ENCODE results near the gene EFR3B. TPM values are rescaled to one million over a fixed set of nuclear protein-coding genes. Genes with fewer than 3 reads are reported as not detected.
"Not testable (repeated sequence)": the region's sequence is repeated elsewhere in the genome, so short reads cannot be mapped to it uniquely, and the experiment has no call there.

The EFR3B gene
- polyA plus RNA-seq, 2 donors, result 0.11 to 0.12 TPM

DNA sequence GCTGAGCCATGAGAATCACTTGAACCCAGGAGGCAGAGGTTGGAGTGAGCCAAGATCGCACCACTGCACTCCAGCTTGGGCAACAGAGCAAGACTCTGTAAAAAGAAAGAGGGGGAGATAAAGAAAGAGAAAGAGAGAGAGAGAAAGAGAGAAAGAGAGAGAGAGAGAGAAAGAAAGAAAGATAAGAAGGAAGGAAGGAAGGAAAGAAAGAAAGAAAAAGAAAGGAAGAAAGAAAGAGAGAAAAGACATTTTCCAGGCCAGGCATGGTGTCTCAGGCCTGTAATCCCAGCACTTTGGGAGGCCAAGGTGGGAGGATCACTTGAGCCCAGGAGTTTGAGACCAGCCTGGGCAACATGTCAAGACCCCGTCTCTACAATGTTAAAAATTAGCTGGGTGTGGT lies 30.5 kb upstream of the EFR3B start:
- 90 to 94% methylated on average over 2 of the region's 2 CpGs for WGBS, 2 donors
- not testable (repeated sequence) for H3K36me3 ChIP-seq (ENCODE audit: control insufficient read depth in 2 of 2, insufficient read depth in 2 of 2, low read length in 1 of 2)

DNA sequence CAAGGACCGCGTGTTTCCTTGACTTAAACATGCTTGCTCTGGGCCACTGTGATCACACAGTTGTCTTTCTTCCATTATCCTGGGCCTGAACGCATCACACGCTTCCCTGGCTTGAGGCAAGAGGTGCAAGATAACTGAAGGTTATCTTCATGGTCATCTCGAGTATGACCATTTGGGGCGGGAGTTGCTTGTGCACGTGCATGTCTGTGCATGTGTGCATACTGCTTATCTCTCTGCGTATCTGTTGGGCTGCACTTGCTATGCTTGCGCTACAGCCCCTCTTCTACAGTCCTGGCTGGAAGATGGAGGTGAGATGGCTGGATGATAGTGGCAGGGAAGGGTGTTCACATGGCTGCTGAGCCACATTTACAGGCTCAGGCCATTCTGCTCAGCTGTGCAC lies 27.2 kb upstream of the EFR3B start:
- no peaks in the 10 kb centered on the region for H3K9me3 ChIP-seq (ENCODE audit: control insufficient read depth in 2 of 2, insufficient read depth in 1 of 2, low read depth in 1 of 2, low read length in 1 of 2)
- no peak overlapping the region for H3K4me3 ChIP-seq (ENCODE audit: low read depth in 1 of 2, low read length in 2 of 2)
- no peaks in the 10 kb centered on the region for H3K36me3 ChIP-seq (ENCODE audit: control insufficient read depth in 2 of 2, insufficient read depth in 2 of 2, low read length in 1 of 2)
- H3K4me1 ChIP-seq (ENCODE audit: control insufficient read depth in 2 of 2, insufficient read depth in 2 of 2, low read length in 1 of 2), result no peaks in the 10 kb centered on the region
- WGBS, 2 donors, result 93 to 95% methylated on average over 9 of the region's 9 CpGs
- H3K27ac ChIP-seq (ENCODE audit: low read depth in 2 of 2, low read length in 1 of 2), result no peak overlapping the region
- H3K27me3 ChIP-seq (ENCODE audit: control insufficient read depth in 1 of 2, insufficient read depth in 2 of 2, low read length in 2 of 2), result no peaks in the 10 kb centered on the region

More for the DNA sequence above, 30.5 kb upstream of the EFR3B start:
- H3K27ac ChIP-seq (ENCODE audit: low read depth in 2 of 2, low read length in 1 of 2); H3K4me3 ChIP-seq (ENCODE audit: low read depth in 1 of 2, low read length in 2 of 2); H3K4me1 ChIP-seq (ENCODE audit: control insufficient read depth in 2 of 2, insufficient read depth in 2 of 2, low read length in 1 of 2); H3K27me3 ChIP-seq (ENCODE audit: control insufficient read depth in 1 of 2, insufficient read depth in 2 of 2, low read length in 2 of 2); H3K9me3 ChIP-seq (ENCODE audit: control insufficient read depth in 2 of 2, insufficient read depth in 1 of 2, low read depth in 1 of 2, low read length in 1 of 2): not testable (repeated sequence)

- no peaks in the 10 kb centered on the region for H3K27me3 ChIP-seq (ENCODE audit: control insufficient read depth in 1 of 2, insufficient read depth in 2 of 2, low read length in 2 of 2)
- no peaks in the 10 kb centered on the region for H3K9me3 ChIP-seq (ENCODE audit: control insufficient read depth in 2 of 2, insufficient read depth in 1 of 2, low read depth in 1 of 2, low read length in 1 of 2)
- H3K4me1 ChIP-seq (ENCODE audit: control insufficient read depth in 2 of 2, insufficient read depth in 2 of 2, low read length in 1 of 2), result no peaks in the 10 kb centered on the region
- WGBS, 2 donors, result 88 to 91% methylated on average over 7 of the region's 7 CpGs
- H3K4me3 ChIP-seq (ENCODE audit: low read depth in 1 of 2, low read length in 2 of 2), result no peak overlapping the region
- H3K36me3 ChIP-seq (ENCODE audit: control insufficient read depth in 2 of 2, insufficient read depth in 2 of 2, low read length in 1 of 2), result no peaks in the 10 kb centered on the region
- no peak overlapping the region for H3K27ac ChIP-seq (ENCODE audit: low read depth in 2 of 2, low read length in 1 of 2)
These were observed 23.2 kb upstream of the EFR3B start for GRCh38 chr2:25018681-25019080.

DNA sequence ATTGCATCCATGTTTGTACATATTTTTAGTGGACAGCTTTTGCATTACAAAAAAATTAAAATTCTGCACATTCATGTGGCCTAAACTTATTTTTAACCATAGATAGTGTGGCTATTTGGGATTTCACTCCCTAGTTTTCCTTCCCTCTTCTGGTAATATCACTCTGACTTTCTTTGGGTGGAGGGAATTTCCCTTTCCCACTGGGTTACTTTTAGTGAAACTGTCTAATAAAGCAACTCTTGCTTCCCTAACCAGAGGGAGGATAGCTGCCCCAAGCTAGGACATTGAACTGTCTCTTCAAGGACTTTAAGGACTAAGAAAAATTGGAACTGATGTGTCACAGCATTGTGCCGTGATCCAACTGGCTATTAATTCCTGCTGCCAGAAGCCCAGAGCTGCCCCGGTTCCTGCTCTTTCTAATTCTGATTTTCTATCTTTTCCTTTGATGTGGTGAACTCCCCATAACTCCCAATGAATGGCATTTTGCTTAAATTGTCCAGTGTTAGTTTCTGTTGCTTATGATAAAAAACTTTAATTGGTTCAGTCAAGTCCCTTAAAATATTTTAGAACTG lies 20.0 kb upstream of the EFR3B start:
- Histone ChIP-seq H3K9me3 (ENCODE audit: control insufficient read depth in 2 of 2, insufficient read depth in 1 of 2, low read depth in 1 of 2, low read length in 1 of 2) (no peaks in the 10 kb centered on the region), H3K27ac (ENCODE audit: low read depth in 2 of 2, low read length in 1 of 2) (no peak overlapping the region), H3K27me3 (ENCODE audit: control insufficient read depth in 1 of 2, insufficient read depth in 2 of 2, low read length in 2 of 2) (no peaks in the 10 kb centered on the region), H3K4me3 (ENCODE audit: low read depth in 1 of 2, low read length in 2 of 2) (no peak overlapping the region), H3K4me1 (ENCODE audit: control insufficient read depth in 2 of 2, insufficient read depth in 2 of 2, low read length in 1 of 2) (no peaks in the 10 kb centered on the region), H3K36me3 (ENCODE audit: control insufficient read depth in 2 of 2, insufficient read depth in 2 of 2, low read length in 1 of 2) (no peaks in the 10 kb centered on the region)
- 81 to 84% methylated on average over 2 of the region's 2 CpGs for WGBS, 2 donors

DNA sequence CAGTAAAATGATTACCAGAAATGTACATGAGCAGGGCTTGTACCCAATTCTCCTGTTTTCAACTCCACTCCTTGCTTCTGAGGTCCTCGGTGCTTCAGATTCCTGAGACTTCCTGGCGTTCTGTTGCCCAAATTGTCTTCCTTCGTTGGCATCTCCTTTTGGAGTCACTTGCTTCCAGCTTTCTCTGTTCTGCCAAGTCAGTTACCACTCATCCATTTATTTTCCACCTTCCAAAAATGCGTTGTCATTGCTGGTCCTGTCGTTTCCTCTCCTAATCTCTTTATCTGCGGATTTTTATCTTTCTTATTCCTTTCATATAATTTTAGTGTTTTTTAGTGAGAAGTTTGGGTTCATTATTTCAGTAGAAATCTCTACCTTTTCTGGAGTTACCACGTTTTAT lies 18.5 kb upstream of the EFR3B start:
- Histone ChIP-seq H3K36me3 (ENCODE audit: control insufficient read depth in 2 of 2, insufficient read depth in 2 of 2, low read length in 1 of 2) (no peaks in the 10 kb centered on the region), H3K4me3 (ENCODE audit: low read depth in 1 of 2, low read length in 2 of 2) (no peak overlapping the region), H3K9me3 (ENCODE audit: control insufficient read depth in 2 of 2, insufficient read depth in 1 of 2, low read depth in 1 of 2, low read length in 1 of 2) (no peaks in the 10 kb centered on the region), H3K4me1 (ENCODE audit: control insufficient read depth in 2 of 2, insufficient read depth in 2 of 2, low read length in 1 of 2) (no peaks in the 10 kb centered on the region), H3K27ac (ENCODE audit: low read depth in 2 of 2, low read length in 1 of 2) (no peak overlapping the region), H3K27me3 (ENCODE audit: control insufficient read depth in 1 of 2, insufficient read depth in 2 of 2, low read length in 2 of 2) (no peaks in the 10 kb centered on the region)
- 66 to 70% methylated on average over 7 of the region's 7 CpGs for WGBS, 2 donors

DNA sequence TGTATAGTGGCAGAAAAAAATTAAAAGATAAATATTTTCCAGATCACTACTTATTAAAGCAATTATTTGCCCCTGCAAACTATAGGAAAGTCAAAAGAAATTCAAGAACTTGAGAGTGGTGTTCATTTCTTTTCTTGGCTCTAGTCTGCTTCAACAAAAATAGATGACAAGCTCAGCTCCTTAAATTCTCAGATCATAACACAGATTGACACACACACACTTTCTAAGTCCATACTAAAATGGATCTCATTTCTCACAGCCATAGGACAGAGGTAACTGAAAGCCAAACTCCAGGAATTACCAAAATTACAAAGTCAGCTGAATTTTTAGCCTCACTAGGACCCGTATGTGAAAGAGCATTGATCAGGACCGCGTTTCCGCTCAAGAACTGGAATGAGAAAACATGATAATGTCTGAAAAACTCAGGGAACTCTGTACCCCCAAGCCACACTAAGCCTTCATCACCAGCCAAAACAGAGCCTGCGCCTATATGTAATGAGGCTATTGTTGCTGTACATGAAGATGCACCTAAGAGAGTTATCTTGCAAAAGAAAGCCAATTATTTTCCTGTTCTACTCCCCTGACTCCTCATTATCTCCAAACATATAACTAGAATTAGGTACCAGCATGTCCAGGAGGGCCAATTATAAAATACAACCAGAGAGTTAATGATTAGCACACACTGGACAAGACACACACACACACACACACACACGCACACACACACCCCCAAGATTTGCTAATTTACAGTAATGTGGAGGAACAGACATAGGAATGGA lies 16.5 kb upstream of the EFR3B start:
- Histone ChIP-seq H3K9me3 (ENCODE audit: control insufficient read depth in 2 of 2, insufficient read depth in 1 of 2, low read depth in 1 of 2, low read length in 1 of 2) (no peaks in the 10 kb centered on the region), H3K4me3 (ENCODE audit: low read depth in 1 of 2, low read length in 2 of 2) (no peak overlapping the region), H3K4me1 (ENCODE audit: control insufficient read depth in 2 of 2, insufficient read depth in 2 of 2, low read length in 1 of 2) (no peaks in the 10 kb centered on the region), H3K36me3 (ENCODE audit: control insufficient read depth in 2 of 2, insufficient read depth in 2 of 2, low read length in 1 of 2) (no peaks in the 10 kb centered on the region), H3K27me3 (ENCODE audit: control insufficient read depth in 1 of 2, insufficient read depth in 2 of 2, low read length in 2 of 2) (no peaks in the 10 kb centered on the region), H3K27ac (ENCODE audit: low read depth in 2 of 2, low read length in 1 of 2) (no peak overlapping the region)
- 87 to 88% methylated on average over 6 of the region's 6 CpGs for WGBS, 2 donors

DNA sequence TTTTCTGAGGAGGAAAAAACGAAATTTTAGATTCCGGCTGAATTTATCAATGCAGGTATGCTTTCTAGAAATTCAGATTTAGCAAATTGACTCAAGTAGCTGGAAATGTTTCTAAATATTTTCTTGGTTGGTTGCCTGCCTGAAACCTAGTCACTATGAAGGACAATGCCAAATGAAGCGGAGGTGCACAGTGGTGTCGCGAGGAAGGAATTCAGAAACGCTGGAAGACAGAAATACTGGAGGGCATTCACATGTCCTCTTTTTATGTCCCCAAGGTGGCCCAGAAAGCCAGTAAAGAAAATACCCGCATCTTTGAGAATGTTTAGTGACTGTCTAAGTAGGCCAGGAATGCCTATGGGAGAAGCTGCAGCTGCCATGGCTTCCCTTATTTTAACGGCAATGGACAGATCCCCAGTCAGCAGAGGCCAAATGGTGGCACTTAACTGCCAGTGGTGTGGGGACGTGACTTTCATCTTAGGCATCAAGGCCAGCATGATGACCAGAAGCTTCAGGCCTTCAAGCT lies 15.8 kb upstream of the EFR3B start:
- Histone ChIP-seq H3K27me3 (ENCODE audit: control insufficient read depth in 1 of 2, insufficient read depth in 2 of 2, low read length in 2 of 2) (no peaks in the 10 kb centered on the region), H3K4me1 (ENCODE audit: control insufficient read depth in 2 of 2, insufficient read depth in 2 of 2, low read length in 1 of 2) (no peaks in the 10 kb centered on the region), H3K36me3 (ENCODE audit: control insufficient read depth in 2 of 2, insufficient read depth in 2 of 2, low read length in 1 of 2) (no peaks in the 10 kb centered on the region), H3K9me3 (ENCODE audit: control insufficient read depth in 2 of 2, insufficient read depth in 1 of 2, low read depth in 1 of 2, low read length in 1 of 2) (no peaks in the 10 kb centered on the region), H3K4me3 (ENCODE audit: low read depth in 1 of 2, low read length in 2 of 2) (no peak overlapping the region), H3K27ac (ENCODE audit: low read depth in 2 of 2, low read length in 1 of 2) (no peak overlapping the region)
- 87 to 95% methylated on average over 9 of the region's 9 CpGs for WGBS, 2 donors

DNA sequence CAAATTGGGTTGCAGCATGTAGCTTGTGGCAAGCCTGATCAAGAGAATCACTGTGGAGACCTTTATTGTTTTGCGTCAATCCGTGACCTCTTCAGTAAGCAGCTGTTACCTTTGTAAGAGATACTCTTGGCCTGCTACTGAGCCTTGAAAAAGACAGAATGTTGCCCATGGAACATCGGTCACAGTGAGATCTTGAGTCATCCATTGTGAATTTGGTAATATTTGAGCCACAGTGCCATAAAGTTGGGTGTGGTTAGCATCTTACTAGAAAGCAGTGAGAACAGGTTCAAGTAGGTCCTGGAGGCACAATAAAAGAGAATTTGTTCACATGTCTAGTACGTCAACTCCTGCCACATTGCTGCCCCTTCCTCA lies 12.7 kb upstream of the EFR3B start:
- H3K4me1 ChIP-seq (ENCODE audit: control insufficient read depth in 2 of 2, insufficient read depth in 2 of 2, low read length in 1 of 2), result no peaks in the 10 kb centered on the region
- no peak overlapping the region for H3K27ac ChIP-seq (ENCODE audit: low read depth in 2 of 2, low read length in 1 of 2)
- H3K9me3 ChIP-seq (ENCODE audit: control insufficient read depth in 2 of 2, insufficient read depth in 1 of 2, low read depth in 1 of 2, low read length in 1 of 2), result no peaks in the 10 kb centered on the region
- 61 to 66% methylated on average over 4 of the region's 4 CpGs for WGBS, 2 donors
- H3K27me3 ChIP-seq (ENCODE audit: control insufficient read depth in 1 of 2, insufficient read depth in 2 of 2, low read length in 2 of 2), result no peaks in the 10 kb centered on the region
- no peaks in the 10 kb centered on the region for H3K36me3 ChIP-seq (ENCODE audit: control insufficient read depth in 2 of 2, insufficient read depth in 2 of 2, low read length in 1 of 2)
- H3K4me3 ChIP-seq (ENCODE audit: low read depth in 1 of 2, low read length in 2 of 2), result no peak overlapping the region

DNA sequence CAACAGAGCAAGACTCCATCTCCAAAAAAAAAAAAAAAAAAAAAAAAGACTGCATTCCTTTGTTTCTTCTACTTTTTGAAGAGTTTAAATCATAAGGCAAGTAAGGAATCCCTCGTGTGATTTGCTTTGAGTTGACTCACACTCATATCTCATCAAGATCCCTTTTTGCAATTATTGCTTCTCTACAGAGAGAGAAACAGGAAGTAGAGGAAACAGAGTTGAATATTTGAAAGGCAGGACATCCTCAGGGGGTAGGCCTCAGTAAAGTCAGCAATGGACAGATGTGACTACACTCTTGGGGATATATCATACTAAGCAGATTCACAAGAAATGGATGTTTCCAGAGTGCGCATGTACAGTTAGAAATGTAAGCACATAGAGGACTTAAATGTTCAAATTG lies 11.2 kb upstream of the EFR3B start:
- H3K27ac ChIP-seq (ENCODE audit: low read depth in 2 of 2, low read length in 1 of 2), result no peak overlapping the region
- no peaks in the 10 kb centered on the region for H3K9me3 ChIP-seq (ENCODE audit: control insufficient read depth in 2 of 2, insufficient read depth in 1 of 2, low read depth in 1 of 2, low read length in 1 of 2)
- no peaks in the 10 kb centered on the region for H3K36me3 ChIP-seq (ENCODE audit: control insufficient read depth in 2 of 2, insufficient read depth in 2 of 2, low read length in 1 of 2)
- WGBS, 2 donors, result 62 to 76% methylated on average over 2 of the region's 2 CpGs
- H3K27me3 ChIP-seq (ENCODE audit: control insufficient read depth in 1 of 2, insufficient read depth in 2 of 2, low read length in 2 of 2), result no peaks in the 10 kb centered on the region
- no peak overlapping the region for H3K4me3 ChIP-seq (ENCODE audit: low read depth in 1 of 2, low read length in 2 of 2)
- no peaks in the 10 kb centered on the region for H3K4me1 ChIP-seq (ENCODE audit: control insufficient read depth in 2 of 2, insufficient read depth in 2 of 2, low read length in 1 of 2)

DNA sequence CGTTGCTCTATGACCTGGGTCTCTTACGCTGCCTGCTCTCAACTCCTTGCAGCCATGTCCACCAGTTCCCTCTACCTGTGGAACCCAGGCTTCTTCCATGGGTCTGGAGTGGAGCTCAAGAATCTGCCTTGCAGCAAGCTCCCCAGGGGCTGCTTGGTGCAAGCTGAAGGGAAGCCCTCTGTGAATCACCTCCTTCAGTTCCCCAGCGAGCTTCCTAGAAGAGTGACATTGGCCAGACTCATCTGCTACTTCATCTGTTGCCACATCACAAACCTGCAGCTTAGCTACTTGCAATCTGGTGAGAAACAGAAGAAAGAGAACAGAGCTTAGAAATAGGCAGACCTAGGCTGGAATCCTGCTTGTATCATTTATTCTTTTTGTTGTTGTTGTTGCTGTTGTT lies 9.8 kb upstream of the EFR3B start:
- H3K27me3 ChIP-seq (ENCODE audit: control insufficient read depth in 1 of 2, insufficient read depth in 2 of 2, low read length in 2 of 2), result no peaks in the 10 kb centered on the region
- H3K9me3 ChIP-seq (ENCODE audit: control insufficient read depth in 2 of 2, insufficient read depth in 1 of 2, low read depth in 1 of 2, low read length in 1 of 2), result no peaks in the 10 kb centered on the region
- 60 to 73% methylated on average over 3 of the region's 3 CpGs for WGBS, 2 donors
- no peak overlapping the region for H3K4me3 ChIP-seq (ENCODE audit: low read depth in 1 of 2, low read length in 2 of 2)
- H3K27ac ChIP-seq (ENCODE audit: low read depth in 2 of 2, low read length in 1 of 2), result no peak overlapping the region
- no peaks in the 10 kb centered on the region for H3K36me3 ChIP-seq (ENCODE audit: control insufficient read depth in 2 of 2, insufficient read depth in 2 of 2, low read length in 1 of 2)
- no peaks in the 10 kb centered on the region for H3K4me1 ChIP-seq (ENCODE audit: control insufficient read depth in 2 of 2, insufficient read depth in 2 of 2, low read length in 1 of 2)
